Measurements from ENCODE around the gene PARVB.

- no peak for TF ChIP-seq CTCF (optimal IDR thresholded peaks at IDR 0.05 in 1 of 3, IDR thresholded peaks at IDR 0.05 in 1 of 3, conservative IDR thresholded peaks at IDR 0.05 in 1 of 3; ENCODE audit: extremely low read depth in 1 of 3, insufficient read depth in 2 of 3, low read length in 3 of 3)
- no peak for TF ChIP-seq EZH2 (IDR thresholded peaks at IDR 0.05; ENCODE audit: low read length)
Observed at GRCh38 chr22:44025171-44026065, 1.3 kb downstream of the PARVB start.
